Brain microvascular endothelial cell (primary cell): Measurements from ENCODE around the gene FAM219B.

Source experiments
- DNase-seq: peaks from one replicate; pipeline ENCODE4 v3.0.0-alpha.2; 2020
- H3K27ac ChIP-seq: fragments of 250-450 bp; sonication (Bioruptor Pico); 2 replicates; pipeline ENCODE4 v1.5.1; 2020; ENCODE audit warnings: mild to moderate bottlenecking, moderate library complexity
- H3K27me3 ChIP-seq: fragments of 250-450 bp; sonication (Bioruptor Pico); replicated peaks from 2 replicates; pipeline ENCODE4 v1.5.1; 2020; ENCODE audit warnings: mild to moderate bottlenecking
- H3K36me3 ChIP-seq: fragments of 250-450 bp; sonication (Bioruptor Pico); replicated peaks from 2 replicates; pipeline ENCODE4 v1.5.1; 2020; ENCODE audit warnings: mild to moderate bottlenecking
- H3K4me3 ChIP-seq: 2 replicates; pipeline ENCODE4 v1.5.1; 2011; ENCODE audit warnings: low read depth, mild to moderate bottlenecking, control low read depth, low read length, moderate library complexity
- in situ Hi-C: cut with HindIII; loops from 2 replicates; pipeline ENCODE4 v1.10.0; 2017; ENCODE audit warnings: low sequenced_read_pairs, low pct_ligation_motif_present
- TF ChIP-seq, protein P1 (sequence below): IDR thresholded peaks from 2 replicates; pipeline ENCODE4 v1.5.1; 2011; ENCODE audit warnings: low read depth, mild to moderate bottlenecking, moderate library complexity, low read length, control low read depth, inconsistent platforms; ENCODE audit errors: missing control alignments

FAM219B gene

DNA sequence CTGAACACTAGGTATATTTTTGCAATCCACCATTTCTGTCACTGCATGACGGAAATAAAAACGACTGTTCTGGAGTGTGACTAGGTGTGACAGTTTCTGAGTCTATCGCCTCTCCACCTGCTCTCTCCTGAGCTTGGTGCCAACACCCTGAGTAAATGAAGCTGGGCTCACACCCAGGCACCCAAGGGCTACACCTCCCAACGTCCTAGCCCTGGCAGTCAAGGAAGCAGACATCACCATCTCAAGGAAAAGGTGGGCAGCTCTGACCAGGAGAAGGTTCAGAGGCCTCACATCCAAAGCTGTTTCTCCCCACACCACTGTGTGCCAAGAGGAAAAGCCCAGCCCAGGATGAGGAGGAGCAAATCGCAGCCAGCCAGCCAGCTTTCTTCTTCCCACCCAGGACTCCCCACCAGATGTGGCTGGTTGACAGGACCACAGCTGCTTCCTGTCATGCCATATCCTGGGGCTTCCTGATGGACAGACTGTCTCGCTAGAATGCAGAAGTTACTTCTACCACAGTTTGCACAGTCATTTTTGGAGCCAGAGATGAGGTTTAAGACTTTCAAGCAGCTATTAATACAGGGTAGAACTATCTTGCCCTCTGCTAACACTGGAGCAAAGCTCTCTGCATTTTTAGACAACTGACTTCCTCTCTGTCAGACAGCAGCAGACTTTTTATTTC, 36.8 kb downstream of the FAM219B start:
- DNase-seq = no peak
- Histone ChIP-seq H3K27me3 (no peaks in the 10 kb centered on the region), H3K27ac (no peak overlapping the region), H3K36me3 (peaks cover 2% of the 10 kb centered on the region), H3K4me3 (no peak overlapping the region)
- TF ChIP-seq, protein P1, sequence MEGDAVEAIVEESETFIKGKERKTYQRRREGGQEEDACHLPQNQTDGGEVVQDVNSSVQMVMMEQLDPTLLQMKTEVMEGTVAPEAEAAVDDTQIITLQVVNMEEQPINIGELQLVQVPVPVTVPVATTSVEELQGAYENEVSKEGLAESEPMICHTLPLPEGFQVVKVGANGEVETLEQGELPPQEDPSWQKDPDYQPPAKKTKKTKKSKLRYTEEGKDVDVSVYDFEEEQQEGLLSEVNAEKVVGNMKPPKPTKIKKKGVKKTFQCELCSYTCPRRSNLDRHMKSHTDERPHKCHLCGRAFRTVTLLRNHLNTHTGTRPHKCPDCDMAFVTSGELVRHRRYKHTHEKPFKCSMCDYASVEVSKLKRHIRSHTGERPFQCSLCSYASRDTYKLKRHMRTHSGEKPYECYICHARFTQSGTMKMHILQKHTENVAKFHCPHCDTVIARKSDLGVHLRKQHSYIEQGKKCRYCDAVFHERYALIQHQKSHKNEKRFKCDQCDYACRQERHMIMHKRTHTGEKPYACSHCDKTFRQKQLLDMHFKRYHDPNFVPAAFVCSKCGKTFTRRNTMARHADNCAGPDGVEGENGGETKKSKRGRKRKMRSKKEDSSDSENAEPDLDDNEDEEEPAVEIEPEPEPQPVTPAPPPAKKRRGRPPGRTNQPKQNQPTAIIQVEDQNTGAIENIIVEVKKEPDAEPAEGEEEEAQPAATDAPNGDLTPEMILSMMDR = no peak
- in situ Hi-C loops = no loop called here

DNA sequence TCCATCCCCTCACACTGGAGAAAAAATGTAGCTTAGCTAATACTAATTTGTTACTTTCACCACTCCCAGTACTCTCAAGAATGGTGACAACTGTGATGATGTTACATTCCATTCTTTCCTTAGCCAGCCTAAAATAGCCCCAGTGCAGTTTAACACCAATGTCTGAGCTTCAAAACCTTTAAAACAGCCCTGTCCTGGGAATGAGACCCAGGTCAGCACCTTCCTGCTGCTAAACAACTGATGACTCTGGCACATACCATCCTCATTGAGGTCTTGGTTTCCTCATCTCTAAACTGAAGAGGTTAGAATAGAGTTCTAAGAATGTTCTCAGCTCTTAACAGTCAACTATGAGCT, 37.3 kb downstream of the FAM219B start:
- H3K36me3 ChIP-seq = peaks cover 2% of the 10 kb centered on the region
- in situ Hi-C loops = no loop called here
- TF ChIP-seq, protein P1 = no peak
- no peak overlapping the region for H3K4me3 ChIP-seq
- no peak for DNase-seq
- H3K27me3 ChIP-seq = no peaks in the 10 kb centered on the region
- H3K27ac ChIP-seq = no peak overlapping the region

GRCh38 chr15:74868059-74868458, 38.6 kb downstream of the FAM219B start:
- peaks cover 2% of the 10 kb centered on the region for H3K36me3 ChIP-seq
- H3K4me3 ChIP-seq = no peak overlapping the region
- no peak overlapping the region for H3K27ac ChIP-seq
- no peak for DNase-seq
- TF ChIP-seq, protein P1 = no peak
- no peaks in the 10 kb centered on the region for H3K27me3 ChIP-seq
- in situ Hi-C loops = no loop called here

DNA sequence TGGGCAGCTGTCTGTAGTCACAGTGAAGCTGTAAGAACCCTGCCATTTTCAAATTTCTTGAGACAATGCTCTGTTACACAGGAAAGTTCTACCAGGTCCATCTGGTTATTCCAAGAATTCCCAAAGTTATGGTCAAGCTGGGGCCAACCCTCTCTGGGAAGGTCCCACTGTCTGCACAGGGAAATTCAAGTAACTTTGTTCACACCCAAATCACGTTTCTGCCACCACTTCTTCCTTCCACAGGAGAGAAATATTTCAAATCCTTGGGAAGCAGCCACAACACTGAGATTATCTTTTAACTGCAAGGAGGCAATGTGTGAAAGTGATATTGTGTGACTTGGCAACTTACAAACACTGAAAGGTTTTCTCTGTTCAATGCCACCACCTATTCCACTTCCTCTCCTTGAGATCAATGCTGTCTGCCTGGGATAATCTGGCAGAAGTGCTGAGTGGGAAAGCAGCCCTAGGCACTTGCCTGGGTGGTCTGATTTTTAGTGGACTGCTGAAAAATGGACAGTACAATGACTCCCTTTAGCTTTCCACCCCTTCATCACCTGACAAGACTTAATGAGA, 39.1 kb downstream of the FAM219B start:
- H3K27ac ChIP-seq = no peak overlapping the region
- in situ Hi-C loops = no loop called here
- DNase-seq = no peak

DNA sequence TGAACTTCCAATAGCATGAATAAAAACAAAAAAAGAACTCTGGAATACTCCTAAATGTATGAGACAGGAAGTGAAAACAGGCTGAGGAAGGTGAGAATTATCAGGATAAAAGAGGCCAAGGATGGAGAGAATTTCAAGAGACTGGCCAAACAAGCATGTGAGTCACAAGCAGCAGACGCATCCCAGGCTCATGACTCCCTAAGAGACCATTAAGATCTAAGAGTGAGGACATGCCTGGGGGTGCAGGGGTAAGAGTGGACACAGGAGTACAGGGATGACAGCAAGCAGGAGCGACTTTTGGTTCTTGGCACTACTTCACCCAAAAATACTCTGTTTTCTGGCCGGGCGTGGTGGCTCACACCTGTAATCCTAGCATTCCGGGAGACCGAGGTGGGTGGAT, 40.6 kb downstream of the FAM219B start:
- H3K4me3 ChIP-seq = no peak overlapping the region
- peaks cover 2% of the 10 kb centered on the region for H3K36me3 ChIP-seq
- peak; percentile 58 for DNase-seq
- TF ChIP-seq, protein P1 = no peak
- peak overlapping the region; percentile 8 for H3K27ac ChIP-seq
- no peaks in the 10 kb centered on the region for H3K27me3 ChIP-seq
- in situ Hi-C loops = no loop called here

More for the DNA sequence above, 39.1 kb downstream of the FAM219B start:
- no peaks in the 10 kb centered on the region for H3K27me3 ChIP-seq
- no peak overlapping the region for H3K4me3 ChIP-seq
- TF ChIP-seq, protein P1 = no peak
- peaks cover 2% of the 10 kb centered on the region for H3K36me3 ChIP-seq

DNA sequence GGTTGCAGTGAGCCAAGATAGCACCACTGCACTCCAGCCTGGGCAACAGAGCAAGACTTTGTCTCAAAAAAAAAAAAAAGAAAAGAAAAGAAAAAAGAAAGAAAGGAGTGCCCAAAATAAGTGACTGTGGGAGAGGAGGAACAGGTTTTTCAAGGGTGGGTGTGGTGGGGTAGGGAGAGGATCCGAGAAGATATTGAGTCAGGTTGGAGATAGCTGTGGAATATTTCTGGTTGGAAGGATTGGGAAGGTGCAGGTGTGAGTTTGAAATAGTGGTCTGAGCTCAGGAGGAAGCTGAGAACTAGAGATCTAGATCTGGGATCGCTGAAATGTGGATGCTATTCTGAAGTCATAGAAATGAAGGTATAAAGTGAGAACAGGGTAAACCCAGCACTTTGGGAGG, 41.3 kb downstream of the FAM219B start:
- TF ChIP-seq, protein P1 = no peak
- H3K27ac ChIP-seq = no peak overlapping the region
- no peak for DNase-seq
- no peaks in the 10 kb centered on the region for H3K27me3 ChIP-seq
- peaks cover 2% of the 10 kb centered on the region for H3K36me3 ChIP-seq
- no peak overlapping the region for H3K4me3 ChIP-seq
- in situ Hi-C loops = no loop called here
